GM19238 (cell line): ENCODE data around the gene MARK2.
A peak's percentile ranks its signal among the peaks of the same experiment; 100 is the strongest.

Experiments
- DNase-seq: peaks from one replicate; pipeline ENCODE4 v3.0.0; 2011; ENCODE audit warnings: low spot score; ENCODE audit not compliant: insufficient read length

MARK2 gene

GRCh38 chr11:63907808-63908530 is 69.1 kb downstream of the MARK2 start:
- no peak for DNase-seq

GRCh38 chr11:63908631-63909401 is 69.9 kb downstream of the MARK2 start:
- no peak for DNase-seq

- DNase-seq, result no peak
Observed at GRCh38 chr11:63909591-63910506, 70.9 kb downstream of the MARK2 start.

- no peak for DNase-seq
Observed at GRCh38 chr11:63910675-63911074, 71.8 kb downstream of the MARK2 start.

- no peak for DNase-seq
Observed at GRCh38 chr11:63911440-63911839, 72.5 kb downstream of the MARK2 start.

- no peak for DNase-seq
Observed at GRCh38 chr11:63911876-63912275, 73.0 kb downstream of the MARK2 start.

- no peak for DNase-seq
Observed at GRCh38 chr11:63912678-63913077, 73.8 kb downstream of the MARK2 start.

GRCh38 chr11:63913866-63914830 is 75.2 kb downstream of the MARK2 start:
- no peak for DNase-seq

- DNase-seq, result no peak
Observed at GRCh38 chr11:63914896-63915691, 76.2 kb downstream of the MARK2 start.

- peak; percentile 49 for DNase-seq
Observed at GRCh38 chr11:63915961-63916836, 77.3 kb downstream of the MARK2 start.

- peak; percentile 90 for DNase-seq
Observed at GRCh38 chr11:63916837-63917691, 78.2 kb downstream of the MARK2 start, which contains the start of gene RCOR2. TSS of gene RCOR2 (minus strand) at chr11:63917164. CDS start at chr11:63916456, 708 bp downstream.

- no peak for DNase-seq
Observed at GRCh38 chr11:63917692-63918506, 79.0 kb downstream of the MARK2 start.

- no peak for DNase-seq
Observed at GRCh38 chr11:63918507-63919191, 79.7 kb downstream of the MARK2 start.

GRCh38 chr11:63919267-63920125 is 80.6 kb downstream of the MARK2 start:
- no peak for DNase-seq
